ENCODE results near the gene LMX1A.

The LMX1A gene

DNA sequence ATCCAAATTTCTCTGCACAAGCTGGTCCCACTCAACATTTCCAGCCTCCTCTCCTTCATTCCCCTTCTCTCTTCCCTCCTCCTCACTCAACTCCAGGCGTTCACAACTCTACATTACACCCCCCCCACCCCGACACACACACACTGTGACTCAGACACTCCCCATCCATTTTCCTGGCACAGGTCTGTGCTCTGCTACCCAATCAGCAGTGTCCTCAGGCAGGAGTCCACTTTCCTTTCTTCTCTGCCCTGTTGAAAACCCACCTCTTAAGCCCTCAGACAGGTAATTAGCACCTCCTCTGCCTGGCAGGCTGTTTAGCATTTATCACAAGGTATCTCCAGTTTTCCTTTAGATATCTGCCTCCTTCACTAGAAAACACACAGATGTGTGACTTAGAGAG is 8.8 kb upstream of the LMX1A start:
- DNase-seq: no peak

DNA sequence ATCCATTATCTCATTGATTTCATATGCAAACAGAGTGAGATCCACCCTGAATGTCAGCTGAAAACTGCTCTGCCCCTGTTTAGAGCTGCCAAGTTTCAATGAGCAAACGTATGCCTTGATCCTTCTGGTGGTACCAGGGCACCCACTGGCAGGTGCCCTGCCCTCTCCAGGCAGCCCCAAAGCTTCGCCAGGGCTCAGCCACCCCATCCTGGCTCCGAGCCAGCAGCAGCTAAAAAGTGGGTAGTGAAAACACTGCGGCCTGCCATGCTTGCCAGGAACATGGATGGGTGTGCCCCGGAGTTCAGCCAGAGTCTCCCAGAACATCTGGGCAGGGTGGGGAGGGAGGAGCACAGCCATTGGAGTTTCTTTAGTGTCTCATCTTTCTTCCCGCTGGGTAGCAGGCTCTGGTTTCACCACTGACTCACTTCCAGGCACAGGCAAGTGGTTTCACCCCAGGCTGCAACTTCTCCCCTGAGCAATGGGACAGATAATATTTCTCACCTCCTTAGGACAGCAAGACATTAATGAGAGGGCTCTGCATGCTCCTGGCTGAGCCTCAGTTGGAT is 8.1 kb upstream of the LMX1A start:
- DNase-seq: no peak

DNA sequence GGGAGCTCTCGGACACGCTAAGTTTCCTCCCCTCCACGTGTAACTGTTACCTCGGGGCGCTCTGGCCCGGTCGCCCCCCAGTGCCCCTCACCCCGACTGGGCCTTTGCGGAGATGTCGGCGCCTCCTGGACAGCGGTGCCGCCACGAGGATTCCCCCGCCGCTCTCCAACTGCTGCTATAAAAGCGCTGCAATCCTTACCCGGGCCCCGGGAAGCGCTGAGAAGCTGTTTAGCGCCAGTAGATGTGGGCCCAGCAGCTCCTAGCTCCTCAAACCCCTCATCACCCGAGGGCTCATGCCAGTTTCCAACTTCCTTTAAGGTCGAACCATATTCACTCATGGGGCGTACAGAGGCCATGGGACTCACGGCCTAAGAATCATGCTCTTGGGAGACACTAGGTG is 361 bp upstream of the LMX1A start:
- DNase-seq: no peak

DNA sequence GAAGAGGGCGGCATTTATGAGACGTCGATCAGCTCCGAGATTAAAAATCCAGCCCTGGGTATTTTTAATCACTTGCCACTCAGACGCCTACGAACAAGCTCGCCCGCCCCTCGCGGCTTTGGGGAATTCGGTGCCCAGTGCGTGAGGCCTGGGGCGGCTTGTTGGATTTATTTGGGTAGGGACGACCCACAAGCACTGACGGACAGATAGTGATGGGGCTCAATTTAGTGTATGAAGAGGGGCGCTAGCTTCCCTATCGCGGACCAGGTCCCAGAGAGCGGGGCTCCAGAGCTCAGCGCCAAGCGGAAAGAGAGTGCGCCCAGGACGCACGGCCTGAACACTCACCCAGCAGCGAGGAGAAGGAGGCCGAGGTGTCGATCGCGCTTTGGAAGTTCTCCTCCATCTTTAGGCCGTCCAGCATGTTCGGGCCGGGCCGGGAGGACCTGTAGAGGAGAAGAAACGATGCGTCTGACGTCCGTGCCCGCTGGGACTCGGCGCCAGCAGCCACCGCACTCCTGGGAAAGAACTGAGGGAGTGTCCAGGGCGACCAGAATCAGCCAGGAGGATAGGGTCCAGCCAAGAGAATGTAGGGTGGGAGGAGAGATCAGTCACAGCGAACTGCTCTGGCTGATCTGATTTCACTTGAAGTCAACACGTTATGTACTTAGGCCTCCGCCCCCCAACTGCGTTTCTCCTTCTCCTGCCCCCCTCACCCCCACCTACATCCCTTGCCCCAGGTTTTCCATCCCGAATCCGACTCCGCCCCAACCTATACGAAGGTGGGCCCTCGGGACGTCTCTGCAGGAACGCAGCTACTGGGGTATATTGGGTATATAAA is 1.2 kb downstream of the LMX1A start:
- DNase-seq: no peak

DNA sequence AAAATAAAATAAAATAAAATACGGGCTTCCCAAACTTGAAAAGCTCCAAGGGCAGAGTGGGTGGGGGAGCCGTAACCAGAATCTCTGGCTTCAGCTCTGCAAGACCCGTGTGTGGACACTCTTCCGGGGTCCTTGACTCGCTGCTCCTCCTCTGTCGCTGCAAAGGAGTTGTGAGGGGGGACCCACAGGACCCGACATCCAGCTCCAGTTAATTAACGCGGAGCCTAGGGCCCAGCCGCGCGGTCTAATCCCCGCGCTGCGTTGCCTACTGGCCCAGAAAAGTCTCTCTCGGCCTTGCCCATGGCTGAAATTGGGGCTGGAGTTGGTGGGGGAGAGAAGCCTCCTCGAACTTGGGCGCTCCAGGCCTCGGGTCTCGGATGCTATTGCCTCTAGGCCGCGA is 1.8 kb downstream of the LMX1A start:
- DNase-seq: no peak

DNA sequence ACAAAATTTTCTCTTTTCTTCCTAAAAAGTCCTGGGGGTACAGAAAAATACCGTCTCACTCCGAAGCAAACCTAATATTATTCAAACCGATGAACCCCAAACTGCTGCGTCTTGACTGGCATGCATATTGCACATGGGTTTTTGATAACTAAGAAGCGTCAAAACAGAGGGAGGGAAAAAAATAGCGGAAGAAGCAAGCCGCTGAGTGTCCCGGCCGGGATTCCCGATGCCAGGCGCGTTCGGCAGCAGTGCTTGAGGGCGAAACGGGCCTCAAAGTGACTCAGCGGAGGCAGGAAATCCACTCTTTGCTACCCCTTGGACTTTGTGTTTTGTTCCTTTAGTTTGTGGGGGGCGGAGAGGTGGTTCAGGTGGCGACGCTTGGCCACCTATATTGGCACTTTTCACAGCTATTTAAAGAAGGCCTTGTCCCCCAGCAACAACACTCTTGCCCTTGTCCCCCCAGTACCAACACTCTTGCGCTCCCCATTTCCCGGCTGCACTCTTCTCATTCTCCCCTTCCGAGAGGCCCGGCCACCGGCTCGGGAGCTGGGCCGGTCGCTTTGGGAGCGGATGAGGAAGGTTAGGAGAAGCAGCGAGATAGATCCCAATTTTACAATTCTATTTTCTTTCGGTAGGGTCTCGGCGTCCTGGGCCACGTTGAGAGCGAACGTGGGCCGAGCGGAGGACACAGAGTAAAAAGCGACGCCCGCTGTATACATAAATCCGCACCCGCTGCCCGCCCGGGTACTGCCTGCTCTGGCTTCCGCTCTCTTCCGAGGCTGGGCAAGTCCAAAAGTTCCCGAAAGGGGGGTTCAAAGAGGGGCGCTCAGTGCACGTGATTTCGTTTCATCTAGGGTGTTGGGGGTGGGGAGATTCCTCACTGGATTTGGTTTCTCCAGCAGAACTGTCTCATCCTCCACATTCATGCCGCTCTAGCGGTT is 2.5 kb downstream of the LMX1A start:
- DNase-seq: no peak

DNA sequence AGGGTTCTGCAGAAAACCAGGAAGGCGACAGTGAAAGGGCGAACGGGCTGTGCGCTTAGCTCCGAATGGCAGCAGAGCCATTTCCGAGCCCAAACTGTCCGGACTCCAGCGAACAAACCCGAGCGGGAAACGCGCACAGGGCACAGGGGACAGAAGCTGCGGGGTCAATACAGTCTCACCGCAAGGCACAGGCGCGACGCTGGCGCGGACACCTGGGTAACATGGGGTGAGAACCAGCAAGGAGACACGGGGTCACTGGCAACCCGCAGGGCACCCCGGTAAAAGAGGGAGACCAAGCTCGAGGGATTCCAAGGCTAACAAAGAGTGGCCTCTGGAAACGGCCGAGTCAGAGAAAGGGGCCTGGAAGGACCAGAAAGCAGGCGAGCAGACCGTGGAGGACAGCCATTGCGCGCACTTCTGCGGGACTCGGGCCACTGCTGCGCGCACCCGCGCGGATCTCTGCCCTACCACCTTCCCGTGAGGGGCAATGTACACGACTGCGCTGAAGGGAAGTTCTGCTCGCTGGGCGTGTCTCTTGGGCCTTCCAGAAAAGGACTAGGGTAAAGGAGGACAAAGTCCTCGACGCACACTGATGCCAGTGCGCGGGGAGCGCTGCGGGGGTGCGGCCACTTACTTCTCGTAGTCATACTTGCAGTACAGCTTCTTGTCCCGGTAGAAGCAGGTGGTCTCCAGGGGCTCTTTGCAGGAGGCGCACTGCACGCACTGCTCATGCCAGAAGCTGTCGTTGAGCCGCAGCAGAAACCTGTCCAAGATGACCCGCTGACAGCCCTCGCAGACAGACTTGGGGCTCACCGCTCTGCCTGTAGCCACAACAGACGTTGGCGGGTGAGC is 3.8 kb downstream of the LMX1A start:
- no peak for DNase-seq

DNA sequence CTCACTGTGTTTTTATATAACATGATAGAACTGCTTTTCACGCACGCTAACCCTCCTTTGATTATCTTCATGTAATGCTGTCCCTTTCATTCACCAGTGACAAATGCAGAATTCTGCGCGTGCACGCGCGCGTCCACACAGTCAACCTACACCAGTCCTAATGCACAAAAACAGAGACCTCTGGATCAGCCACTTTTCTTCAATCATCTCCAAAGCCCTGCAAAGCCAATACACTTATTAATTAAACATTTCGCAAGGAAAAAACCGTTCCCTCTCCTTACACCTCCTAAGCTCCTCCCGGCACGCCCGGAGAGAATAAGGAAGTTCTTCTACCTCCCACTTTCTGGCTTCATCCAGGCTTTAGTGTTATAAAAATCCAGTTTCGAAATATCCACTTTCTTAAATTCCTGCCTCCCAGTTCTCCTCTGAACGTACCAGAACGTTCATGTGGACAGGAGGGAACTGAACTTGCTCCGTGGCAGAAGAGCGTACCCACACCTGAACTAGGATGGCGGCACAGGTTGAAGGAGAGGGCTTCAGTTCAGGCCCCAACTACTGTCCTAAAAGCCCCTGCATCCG is 4.6 kb downstream of the LMX1A start:
- no peak for DNase-seq

DNA sequence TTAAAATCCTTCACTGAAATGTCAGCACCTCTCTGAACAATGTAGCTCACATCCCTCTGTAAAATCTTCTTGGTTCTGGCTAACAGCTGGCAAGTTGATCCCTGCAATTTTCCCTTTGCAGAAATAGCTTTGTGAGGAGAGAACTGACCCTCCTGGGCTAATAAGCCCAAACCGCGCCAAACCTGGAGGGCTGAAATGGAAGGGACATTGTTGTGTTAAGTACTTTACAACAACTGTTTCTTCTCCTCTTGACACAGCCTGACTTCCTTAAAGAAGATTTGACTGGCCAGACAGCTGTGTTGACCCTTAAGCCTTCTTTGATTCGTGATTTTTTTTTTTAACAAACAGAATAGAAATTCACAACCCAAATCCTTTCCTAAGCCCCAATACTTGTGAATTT is 5.7 kb downstream of the LMX1A start:
- no peak for DNase-seq

DNA sequence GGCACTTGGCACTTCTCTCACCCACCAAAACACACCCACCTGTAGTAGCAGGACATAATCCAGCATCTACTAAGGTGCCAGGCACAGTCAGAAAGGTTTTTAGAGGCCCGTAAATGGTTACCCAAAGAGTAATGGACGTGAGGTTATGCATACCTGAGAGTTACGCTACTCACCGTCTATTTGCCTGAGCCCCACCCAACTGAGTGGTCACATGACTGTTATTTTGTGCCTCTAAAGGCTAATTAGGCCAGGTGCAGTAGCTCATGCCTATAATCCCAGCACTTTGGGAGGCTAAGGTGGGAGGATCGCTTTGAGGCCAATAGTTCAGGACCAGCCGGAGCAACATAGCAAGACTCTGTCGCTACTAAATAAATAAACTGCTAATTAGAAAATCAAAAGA is 11.0 kb downstream of the LMX1A start:
- DNase-seq: no peak

DNA sequence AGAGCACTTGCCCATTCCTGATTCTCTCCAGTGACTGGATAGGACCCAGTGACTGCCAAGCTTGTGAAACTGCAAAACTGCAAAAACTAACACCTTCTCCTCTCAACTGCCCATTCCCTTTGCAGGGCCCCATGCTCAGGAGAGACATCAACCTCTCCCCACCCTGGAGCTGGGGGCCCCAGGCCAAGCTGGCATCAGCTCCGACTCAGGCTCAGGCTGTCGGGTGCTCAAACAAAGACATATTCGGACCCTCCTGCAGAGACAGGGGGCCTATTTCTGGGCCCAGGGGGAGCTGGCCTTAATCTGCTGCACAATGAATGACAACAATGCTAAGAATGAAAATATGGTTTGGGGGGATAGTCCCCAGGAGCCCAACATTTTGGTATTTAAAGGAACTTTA is 11.8 kb downstream of the LMX1A start:
- no peak for DNase-seq

DNA sequence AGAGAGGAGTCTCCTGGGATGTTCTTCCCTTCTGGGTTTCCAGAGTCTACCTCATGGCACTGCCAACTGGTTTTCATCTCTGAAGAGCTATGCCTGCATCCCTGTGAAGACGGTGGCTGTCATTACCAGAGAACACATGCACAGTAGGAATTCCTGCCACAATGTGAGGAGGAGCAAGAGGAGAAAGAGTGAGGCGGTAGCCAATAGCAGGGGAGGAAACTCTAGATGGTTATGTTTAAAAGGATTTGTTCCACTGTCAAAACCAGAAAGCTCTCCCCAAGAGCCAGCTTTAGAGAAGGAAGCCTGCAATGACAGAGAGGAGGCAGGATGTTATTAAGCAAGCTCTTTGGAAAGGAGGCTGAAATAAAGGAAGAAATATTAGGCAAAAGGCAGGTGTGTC is 12.3 kb downstream of the LMX1A start:
- DNase-seq: no peak

DNA sequence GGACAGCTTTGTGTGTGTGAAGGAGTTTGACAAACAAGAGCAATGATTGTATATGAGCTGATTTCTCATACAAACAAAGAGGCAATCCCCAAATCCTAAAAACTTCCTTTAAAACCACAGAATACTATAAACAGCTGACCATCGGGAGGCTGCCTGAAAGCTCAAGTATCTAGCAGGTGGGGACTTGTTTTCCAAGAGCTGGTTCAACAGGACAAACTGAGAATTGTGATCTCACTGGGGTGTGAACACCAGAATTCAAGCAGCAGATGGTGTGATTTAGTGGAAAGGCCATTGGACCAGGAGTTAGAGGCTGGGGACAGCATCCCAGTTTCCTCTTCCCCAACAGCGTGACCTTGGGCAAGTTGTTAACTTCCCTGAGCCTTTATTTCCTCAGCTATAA is 13.9 kb downstream of the LMX1A start:
- no peak for DNase-seq

DNA sequence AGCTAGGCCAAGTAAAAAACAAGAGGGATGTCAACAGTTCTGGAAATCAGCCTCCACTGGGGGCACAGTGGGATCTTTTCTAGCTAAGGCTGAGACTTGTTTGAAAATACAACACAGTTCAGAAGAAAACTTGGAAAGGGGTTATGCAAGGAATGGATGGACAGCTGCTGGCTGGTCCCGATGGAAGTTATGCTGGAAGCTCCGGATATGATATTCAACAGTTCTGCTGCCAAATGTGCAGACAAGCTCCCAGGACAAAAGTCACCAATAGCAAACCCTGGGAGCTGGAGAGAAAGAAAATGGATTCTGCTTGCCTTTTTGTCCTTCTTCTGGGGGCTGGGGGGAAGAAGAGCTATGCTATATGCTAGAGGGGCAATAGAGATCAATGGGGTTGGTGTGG is 14.3 kb downstream of the LMX1A start:
- DNase-seq: no peak

DNA sequence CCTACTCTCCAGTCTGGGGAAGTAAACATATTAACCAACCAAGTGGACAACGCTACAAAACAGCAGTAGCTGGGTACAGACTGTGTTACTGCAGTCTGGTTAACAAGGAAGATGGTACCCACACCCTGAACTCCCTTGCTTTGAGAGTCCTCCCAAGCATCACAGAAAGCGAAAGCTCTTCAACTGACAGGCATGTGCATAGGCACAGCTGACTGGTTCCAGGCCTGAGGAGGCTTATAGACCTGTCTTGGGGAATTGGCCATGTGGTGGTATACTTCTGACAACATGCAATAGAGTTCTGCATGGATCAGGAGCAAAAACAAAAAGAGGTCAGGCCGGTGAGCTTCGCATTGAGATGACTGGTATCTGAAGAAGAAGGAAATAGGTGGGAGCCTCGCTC is 17.4 kb downstream of the LMX1A start:
- no peak for DNase-seq

DNA sequence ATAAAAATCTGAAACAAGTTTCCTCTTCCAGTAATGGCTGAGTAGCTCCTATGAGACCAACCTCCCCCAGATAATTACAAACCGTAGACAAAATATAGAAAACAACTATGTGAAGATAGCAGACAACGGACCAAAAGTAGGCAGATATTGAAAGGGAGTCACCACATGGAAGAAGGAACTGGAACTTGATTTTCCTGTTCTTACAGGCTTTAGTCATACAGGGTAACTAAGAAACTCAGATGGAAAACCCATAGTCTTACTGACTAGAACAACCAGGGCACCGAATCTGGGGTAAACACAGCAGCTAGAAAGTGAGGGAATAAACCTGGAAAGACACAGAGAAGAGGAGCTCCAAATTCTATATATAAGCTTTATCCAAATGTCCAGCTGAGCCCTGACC is 26.0 kb downstream of the LMX1A start:
- DNase-seq: no peak

DNA sequence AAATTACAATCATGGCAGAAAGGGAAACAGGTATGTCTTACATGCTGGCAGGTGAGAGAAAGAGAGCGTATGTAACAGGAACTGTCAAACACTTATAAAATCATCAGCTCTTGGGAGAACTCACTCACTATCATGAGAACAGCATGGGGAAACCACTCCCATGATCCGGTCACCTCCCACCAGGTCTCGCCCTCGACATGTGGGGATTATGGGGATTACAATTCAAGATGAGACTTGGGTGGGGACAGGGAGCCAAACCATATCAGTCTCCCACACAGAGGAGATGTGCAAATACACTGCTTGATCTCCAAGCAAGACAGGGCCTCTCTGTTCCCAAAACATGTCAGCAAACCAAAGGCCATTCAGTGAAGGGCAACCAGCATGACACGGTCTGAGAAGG is 27.4 kb downstream of the LMX1A start:
- no peak for DNase-seq

DNA sequence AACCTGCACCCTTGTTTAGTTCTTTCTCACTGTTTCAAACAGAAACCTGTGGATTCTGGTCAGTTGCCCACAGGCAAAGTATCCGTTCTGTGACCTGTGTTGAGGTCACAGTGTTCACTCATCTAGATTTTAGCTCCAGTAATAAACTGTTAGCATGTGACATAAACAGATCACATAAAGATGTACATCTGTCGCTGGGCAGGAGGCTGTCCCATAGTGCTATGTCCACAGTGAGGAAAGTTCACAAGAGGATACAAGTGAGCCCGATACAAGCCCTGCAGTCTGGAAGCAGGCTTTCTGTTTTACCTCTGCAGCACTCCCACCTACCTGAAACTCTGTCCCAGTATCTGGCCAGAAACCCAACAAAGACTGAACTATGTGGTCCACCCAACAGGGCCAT is 28.4 kb downstream of the LMX1A start:
- DNase-seq: no peak

DNA sequence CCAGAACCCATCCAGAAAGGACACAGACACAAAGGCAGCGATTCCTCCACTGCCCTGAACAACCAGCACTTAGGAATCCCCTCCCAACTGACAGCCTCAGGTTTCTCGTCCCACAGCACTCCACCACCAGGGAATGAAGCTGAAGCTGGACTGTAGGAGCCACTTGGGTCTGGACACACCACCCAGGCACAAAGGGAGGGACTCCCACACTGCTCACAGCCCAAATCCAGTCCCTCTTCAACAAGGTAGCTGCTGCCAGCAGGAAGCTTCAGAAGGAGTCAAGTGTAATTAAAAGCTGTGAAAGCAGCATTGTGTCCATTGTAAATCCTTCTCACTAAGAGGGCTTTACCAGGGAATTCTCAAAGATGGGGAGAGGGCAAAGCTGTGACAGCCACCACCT is 29.0 kb downstream of the LMX1A start:
- no peak for DNase-seq

DNA sequence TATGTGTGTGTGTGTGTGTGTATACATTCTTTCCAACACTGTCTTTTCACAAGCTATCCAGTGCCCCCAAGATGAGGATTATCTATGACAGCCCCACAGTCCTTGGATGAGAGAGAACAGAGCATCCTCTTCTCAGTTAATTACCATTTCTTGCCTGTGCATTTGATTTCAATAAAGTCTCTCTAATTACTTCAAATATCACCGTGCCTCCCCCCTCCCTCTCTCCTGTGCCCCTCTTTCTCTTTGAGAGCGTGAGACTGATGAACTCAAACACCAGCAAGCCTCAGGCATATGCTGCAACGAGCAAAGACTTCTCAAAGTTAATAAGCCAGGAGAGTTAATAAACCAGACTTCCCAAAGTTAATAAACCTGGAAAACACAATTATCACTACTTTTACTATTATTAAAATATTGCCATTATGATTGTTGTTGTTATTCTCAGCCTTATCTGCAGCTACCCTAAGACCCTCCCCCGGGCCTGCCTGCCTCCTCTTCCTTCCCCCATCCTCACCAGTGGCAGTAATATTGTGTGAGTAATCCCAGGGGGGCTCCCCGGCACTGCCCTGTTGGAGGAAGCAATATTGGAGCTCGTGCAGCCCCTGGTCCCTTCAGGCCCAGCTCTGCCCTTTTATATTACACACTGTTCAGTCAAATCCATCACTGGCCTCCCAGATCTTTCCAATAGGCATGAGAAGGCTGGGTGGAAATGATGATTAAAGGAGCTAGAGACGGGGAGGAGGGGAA is 30.9 kb downstream of the LMX1A start:
- DNase-seq: no peak

DNA sequence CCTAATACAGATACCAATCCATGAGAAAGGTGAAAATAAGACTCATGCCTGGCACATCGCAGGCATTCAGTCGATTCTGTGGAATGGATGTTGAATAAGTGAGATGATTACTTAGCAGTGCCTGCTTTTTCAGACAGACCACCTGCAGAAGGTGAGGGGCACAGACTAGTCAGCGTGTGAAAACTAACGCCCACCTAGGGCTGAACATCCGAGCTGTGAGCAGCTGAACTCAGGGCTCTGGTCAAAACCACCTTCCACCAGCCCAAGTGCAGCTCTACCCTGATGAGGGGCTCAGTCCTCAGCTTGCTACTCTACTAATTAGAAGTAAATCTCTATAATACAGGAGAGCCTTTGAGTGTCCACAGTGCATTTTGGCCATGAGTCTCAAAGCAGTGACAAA is 32.5 kb downstream of the LMX1A start:
- DNase-seq: no peak

DNA sequence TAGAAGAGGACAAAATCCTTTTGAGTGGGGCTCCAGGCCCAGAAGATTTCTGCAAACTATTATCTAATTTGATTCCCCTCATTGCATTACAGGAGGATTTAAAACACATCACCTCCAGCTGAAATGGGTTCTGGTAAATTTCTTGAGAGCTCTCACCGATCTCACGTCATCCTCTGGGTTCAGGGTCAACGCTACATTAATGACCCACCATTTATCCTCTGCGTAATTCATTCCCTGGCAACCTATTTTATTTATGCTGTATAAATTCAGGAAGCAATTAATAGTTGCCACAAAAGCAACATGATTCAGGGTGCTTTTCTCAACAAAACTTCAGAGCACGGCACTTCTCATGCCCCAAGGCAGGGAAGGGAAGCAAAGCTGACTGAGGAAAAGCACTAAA is 38.9 kb downstream of the LMX1A start:
- no peak for DNase-seq

Measured in activated CD4-positive, alpha-beta T cell treated with anti-CD3 and anti-CD28 coated beads, Interleukin-2, amount 50 U/mL, for 48 hours (primary cell).